DMS153 treated with DMSO at 0.1 percent for 48 hours (cell line): Measurements from ENCODE around the gene RHBDD3.

Experiments used
- DNase-seq: peaks from one replicate; lab custom pipeline; 2025; ENCODE audit not compliant: unreplicated experiment; lab: John Stamatoyannopoulos, UW

The RHBDD3 gene

GRCh38 chr22:29269731-29270474 is 2.1 kb upstream of the RHBDD3 start:
- DNase-seq: no peak

GRCh38 chr22:29269230-29269604 is 1.4 kb upstream of the RHBDD3 start:
- no peak for DNase-seq

- DNase-seq: no peak
These were observed 889 bp upstream of the RHBDD3 start for GRCh38 chr22:29268511-29269229.

GRCh38 chr22:29267462-29267857 is 321 bp downstream of the RHBDD3 start:
- DNase-seq: no peak

GRCh38 chr22:29266564-29267461 is 968 bp downstream of the RHBDD3 start:
- DNase-seq: no peak

- DNase-seq: no peak
These were observed 1.9 kb downstream of the RHBDD3 start for GRCh38 chr22:29265929-29266328.

- DNase-seq: no peak
These were observed 2.5 kb downstream of the RHBDD3 start for GRCh38 chr22:29265305-29265704.

GRCh38 chr22:29263791-29264276 is 3.9 kb downstream of the RHBDD3 start:
- DNase-seq: no peak

GRCh38 chr22:29260601-29261315 is 7.0 kb downstream of the RHBDD3 start:
- no peak for DNase-seq

- DNase-seq: no peak
These were observed 7.7 kb downstream of the RHBDD3 start for GRCh38 chr22:29260031-29260560.

- DNase-seq: no peak
These were observed 8.4 kb downstream of the RHBDD3 start for GRCh38 chr22:29259253-29259899.

GRCh38 chr22:29258407-29259252 is 9.2 kb downstream of the RHBDD3 start:
- no peak for DNase-seq

- DNase-seq: no peak
These were observed 10.0 kb downstream of the RHBDD3 start for GRCh38 chr22:29257751-29258181.

- DNase-seq: no peak
These were observed 11.0 kb downstream of the RHBDD3 start for GRCh38 chr22:29256606-29257325.

GRCh38 chr22:29255064-29255621 is 12.6 kb downstream of the RHBDD3 start:
- no peak for DNase-seq

- DNase-seq: no peak
These were observed 13.5 kb downstream of the RHBDD3 start for GRCh38 chr22:29254286-29254660.

- no peak for DNase-seq
These were observed 14.1 kb downstream of the RHBDD3 start for GRCh38 chr22:29253561-29254285.
